OCI-LY1 (cell line): ENCODE data around the gene GPBP1L1.

Source experiments
- EZH2 ChIP-seq: fragments of 200-600 bp; sonication (generic), shearing (Covaris generic); IDR thresholded peaks from 2 replicates; pipeline ENCODE4 v1.8.0; 2017; ENCODE audit warnings: borderline replicate concordance, mixed run types, mild to moderate bottlenecking, antibody characterized with exemption, low read length, moderate library complexity, mixed read lengths
- TF ChIP-seq, protein P1 (sequence below): fragments of 200-600 bp; sonication (generic), shearing (Covaris generic); IDR thresholded peaks from 2 replicates; pipeline ENCODE4 v1.5.1; 2017; ENCODE audit warnings: mild to moderate bottlenecking, antibody characterized with exemption, low read length, moderate library complexity, mixed read lengths

DNA sequence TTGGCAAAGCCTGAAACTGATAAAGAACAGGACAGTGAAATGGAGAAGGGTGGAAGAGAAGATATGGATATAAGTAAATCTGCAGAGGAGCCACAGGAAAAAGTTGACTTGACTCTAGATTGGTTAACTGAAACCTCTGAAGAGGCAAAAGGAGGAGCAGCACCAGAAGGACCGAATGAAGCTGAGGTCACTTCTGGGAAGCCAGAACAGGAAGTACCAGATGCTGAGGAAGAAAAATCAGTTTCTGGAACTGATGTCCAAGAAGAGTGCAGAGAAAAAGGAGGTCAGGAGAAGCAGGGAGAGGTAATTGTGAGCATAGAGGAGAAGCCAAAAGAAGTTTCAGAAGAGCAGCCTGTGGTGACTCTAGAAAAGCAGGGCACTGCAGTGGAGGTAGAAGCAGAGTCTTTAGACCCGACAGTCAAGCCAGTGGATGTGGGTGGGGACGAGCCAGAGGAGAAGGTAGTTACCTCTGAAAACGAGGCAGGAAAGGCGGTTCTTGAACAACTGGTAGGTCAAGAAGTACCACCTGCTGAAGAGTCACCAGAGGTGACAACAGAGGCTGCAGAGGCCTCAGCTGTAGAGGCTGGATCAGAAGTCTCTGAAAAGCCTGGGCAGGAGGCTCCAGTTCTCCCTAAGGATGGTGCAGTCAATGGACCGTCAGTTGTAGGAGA, 78.8 kb downstream of the GPBP1L1 start:
- TF ChIP-seq, protein P1, sequence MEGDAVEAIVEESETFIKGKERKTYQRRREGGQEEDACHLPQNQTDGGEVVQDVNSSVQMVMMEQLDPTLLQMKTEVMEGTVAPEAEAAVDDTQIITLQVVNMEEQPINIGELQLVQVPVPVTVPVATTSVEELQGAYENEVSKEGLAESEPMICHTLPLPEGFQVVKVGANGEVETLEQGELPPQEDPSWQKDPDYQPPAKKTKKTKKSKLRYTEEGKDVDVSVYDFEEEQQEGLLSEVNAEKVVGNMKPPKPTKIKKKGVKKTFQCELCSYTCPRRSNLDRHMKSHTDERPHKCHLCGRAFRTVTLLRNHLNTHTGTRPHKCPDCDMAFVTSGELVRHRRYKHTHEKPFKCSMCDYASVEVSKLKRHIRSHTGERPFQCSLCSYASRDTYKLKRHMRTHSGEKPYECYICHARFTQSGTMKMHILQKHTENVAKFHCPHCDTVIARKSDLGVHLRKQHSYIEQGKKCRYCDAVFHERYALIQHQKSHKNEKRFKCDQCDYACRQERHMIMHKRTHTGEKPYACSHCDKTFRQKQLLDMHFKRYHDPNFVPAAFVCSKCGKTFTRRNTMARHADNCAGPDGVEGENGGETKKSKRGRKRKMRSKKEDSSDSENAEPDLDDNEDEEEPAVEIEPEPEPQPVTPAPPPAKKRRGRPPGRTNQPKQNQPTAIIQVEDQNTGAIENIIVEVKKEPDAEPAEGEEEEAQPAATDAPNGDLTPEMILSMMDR = no peak
- TF ChIP-seq EZH2 = no peak
